ENCODE measurements around the gene DHRS9.

DNA sequence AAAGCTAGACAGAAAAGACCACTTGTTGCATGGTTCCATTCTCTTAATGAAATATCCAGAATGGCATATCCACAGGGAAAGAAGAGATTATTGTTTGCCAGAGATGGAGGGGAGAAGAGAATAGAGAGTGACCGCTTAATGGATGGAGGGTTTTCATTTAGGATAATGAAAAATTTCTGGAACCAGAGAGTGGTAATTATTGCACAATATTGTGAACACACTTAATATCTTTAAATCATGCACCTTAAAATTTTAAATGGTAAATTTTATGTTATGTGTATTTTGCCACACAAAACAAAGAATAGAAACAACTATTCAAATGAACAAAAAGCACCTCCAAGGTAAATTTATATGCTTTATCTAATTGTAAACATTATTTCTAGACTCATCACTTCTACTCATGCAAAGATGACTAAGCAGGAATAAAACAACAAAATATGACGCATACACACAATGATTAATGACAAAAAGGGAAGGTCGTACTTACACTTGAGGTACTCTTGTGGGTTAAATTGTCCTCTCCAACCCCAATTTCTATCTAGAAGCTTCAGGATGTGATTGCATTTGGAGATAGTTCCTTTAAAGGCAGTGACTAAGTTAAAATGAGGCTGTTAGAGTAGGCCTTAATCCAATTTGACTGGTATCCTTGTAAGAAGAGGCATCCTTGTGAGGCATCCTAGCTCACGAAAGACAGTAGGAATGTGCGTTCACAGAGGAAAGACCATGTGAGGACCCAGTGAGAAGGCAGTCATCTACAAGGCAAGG lies 18.7 kb upstream of the DHRS9 start:
- no peak for TF ChIP-seq CTCF (IDR thresholded peaks at IDR 0.05)
- TF ChIP-seq POLR2A (IDR thresholded peaks at IDR 0.05), result no peak

Data from uterus (tissue), 2 donors.